ENCODE data around the gene PI4KB. TPM values are rescaled to one million over a fixed set of nuclear protein-coding genes. Genes with fewer than 3 reads are reported as not detected.

Gene PI4KB
- total and polyA plus RNA-seq, 2 of the 13 experiments (the other 11 are each of a cell fraction or from before 2014, with no cell fraction given) = 19.5 to 29.3 TPM

GRCh38 chr1:151372058-151372934 lies 45.1 kb upstream of the PI4KB start, which contains the start of gene SELENBP1 (continued):
- no peak for TF ChIP-seq ZNF574 (CRISPR knock-in tag; IDR thresholded peaks at IDR 0.05)
- peak; percentile 48; the same call in 1 of the 2 replicates for TF ChIP-seq NR2F2 (IDR thresholded peaks at IDR 0.05; ENCODE audit: borderline replicate concordance, low read depth)
- TF ChIP-seq ZNF720 (CRISPR knock-in tag; IDR thresholded peaks at IDR 0.05) = no peak
- TF ChIP-seq ZBED4 (CRISPR knock-in tag; IDR thresholded peaks at IDR 0.05; ENCODE audit: borderline replicate concordance) = no peak
- TF ChIP-seq ZNF749 (CRISPR knock-in tag; IDR thresholded peaks at IDR 0.05; ENCODE audit: borderline replicate concordance) = no peak
- TF ChIP-seq KMT2A (CRISPR knock-in tag; IDR thresholded peaks at IDR 0.05) = 0 out of 2 replicates have a peak, but pooled peaks have one; percentile 28
- TF ChIP-seq ONECUT2 (CRISPR knock-in tag; IDR thresholded peaks at IDR 0.05) = no peak
- no peak for TF ChIP-seq XBP1 (CRISPR knock-in tag; IDR thresholded peaks at IDR 0.05)
- TF ChIP-seq NFYB (CRISPR knock-in tag; IDR thresholded peaks at IDR 0.05) = no peak
- peak; percentile 22; the same call in 1 of the 2 replicates for TF ChIP-seq HINFP (CRISPR knock-in tag; IDR thresholded peaks at IDR 0.05; ENCODE audit: low read depth)
- no peak for TF ChIP-seq LCORL (IDR thresholded peaks at IDR 0.05)
- TF ChIP-seq LCORL (CRISPR knock-in tag; IDR thresholded peaks at IDR 0.05) = no peak
- TF ChIP-seq ZNF143 (CRISPR knock-in tag; IDR thresholded peaks at IDR 0.05) = 0 out of 2 replicates have a peak, but pooled peaks have one; percentile 51
- TF ChIP-seq NR2F6 (IDR thresholded peaks at IDR 0.05) = no peak; the same call in 1 of the 2 replicates
- TF ChIP-seq NR2F6 (CRISPR knock-in tag; IDR thresholded peaks at IDR 0.05) = peak; percentile 27; the same call in 1 of the 2 replicates
- TF ChIP-seq ZNF629 (CRISPR knock-in tag; conservative IDR thresholded peaks at IDR 0.05) = peak; percentile 31; the same call in 1 of the 2 replicates
- TF ChIP-seq ZNF724P (CRISPR knock-in tag; IDR thresholded peaks at IDR 0.05; ENCODE audit: borderline replicate concordance) = no peak
- 0 out of 2 replicates have a peak, but pooled peaks have one; percentile 41 for TF ChIP-seq ZSCAN5A (CRISPR knock-in tag; IDR thresholded peaks at IDR 0.05; ENCODE audit: borderline replicate concordance)
- TF ChIP-seq SMYD3 (CRISPR knock-in tag; IDR thresholded peaks at IDR 0.05) = peak; percentile 29; the same call in 1 of the 2 replicates
- no peak for TF ChIP-seq FOXK2 (IDR thresholded peaks at IDR 0.05)
- TF ChIP-seq ZNF883 (CRISPR knock-in tag; IDR thresholded peaks at IDR 0.05; ENCODE audit: not compliant biosample characterization) = no peak

Measured in HepG2 (cell line).